Transverse colon (tissue), 4 donors: ENCODE data around the gene CHCHD6. TPM values are rescaled to one million over a fixed set of nuclear protein-coding genes. Genes with fewer than 3 reads are reported as not detected.

ENCODE experiments used
- DNase-seq: peaks from one replicate; pipeline ENCODE4 v3.0.0-alpha.2; 2019
- H3K27ac ChIP-seq, 4 donors: fragments of 200-600 bp; sonication (generic); 2 replicates each; pipeline ENCODE4 v1.5.1; 2016 to 2018; ENCODE audit warnings: inconsistent platforms in 4 of 4
- H3K27me3 ChIP-seq: fragments of 200-600 bp; sonication (generic); 2 replicates; pipeline ENCODE4 v1.5.1; 2017; ENCODE audit warnings: inconsistent platforms
- H3K36me3 ChIP-seq, 4 donors: fragments of 200-600 bp; sonication (generic); 2 replicates each; pipeline ENCODE4 v1.5.1; 2017 to 2019; ENCODE audit warnings: inconsistent platforms in 4 of 4
- H3K4me1 ChIP-seq, 4 donors: fragments of 200-600 bp; sonication (generic); 2 replicates each; pipeline ENCODE4 v1.5.1; 2017 to 2020; ENCODE audit warnings: inconsistent platforms in 4 of 4
- H3K4me3 ChIP-seq, 4 donors: fragments of 200-600 bp; sonication (generic); 1 replicate in 1 of 4; 2 replicates in 3 of 4; pipeline versions ENCODE4 v1.5.1 to v1.6.1; 2017 to 2019; ENCODE audit warnings: inconsistent platforms in 4 of 4
- H3K9me3 ChIP-seq, 2 donors: fragments of 200-600 bp; sonication (generic); 2 replicates each; pipeline ENCODE4 v1.5.1; 2017 to 2019; ENCODE audit warnings: inconsistent platforms in 2 of 2
- CTCF ChIP-seq, 5 experiments: fragments of 200-600 bp in 3 of 5; fragments of 450-650 bp in 2 of 5; sonication (generic) in 3 of 5; IDR thresholded peaks; 1 replicate in 2 of 5; 2 replicates in 3 of 5; pipeline ENCODE4 v1.5.1; 2016 to 2017; ENCODE audit warnings: antibody characterized with exemption in 5 of 5, inconsistent platforms in 3 of 5, mild to moderate bottlenecking in 2 of 5, moderate library complexity in 1 of 5
- EP300 ChIP-seq: sonication (generic); formaldehyde crosslinking; IDR thresholded peaks from one replicate; pipeline ENCODE4 v1.6.1; 2017; ENCODE audit warnings: antibody characterized with exemption, low read depth
- POLR2A ChIP-seq: fragments of 450-650 bp; IDR thresholded peaks from one replicate; pipeline ENCODE4 v1.6.1; 2016; ENCODE audit warnings: antibody characterized with exemption, mild to moderate bottlenecking, moderate library complexity
- POLR2AphosphoS5 ChIP-seq, 3 donors: sonication (generic); formaldehyde crosslinking; IDR thresholded peaks; one replicate each; pipeline ENCODE4 v1.6.1; 2016; ENCODE audit warnings: antibody characterized with exemption in 3 of 3
- WGBS, 2 donors: methylation state at CpG; one replicate each; pipeline ENCODE4 v1.1.5; 2018; ENCODE audit warnings: low coverage in 1 of 2; 5-methylcytosine and 5-hydroxymethylcytosine counted together
- in situ Hi-C, 4 donors: fragments of 200-750 bp; cut with MboI; loops; one replicate each; pipeline versions ENCODE4 v1.15.0 to v1.15.1; 2017; ENCODE audit warnings: low sequenced_read_pairs in 3 of 4, low pct_ligation_motif_present in 1 of 4, low pct_unique_long_range_greater_than_20kb in 1 of 4
- intact Hi-C: fragments of 100-400 bp; cut with DNase I; formaldehyde crosslinking; loops from one replicate; pipeline ENCODE4 v1.15.1; 2023; ENCODE audit warnings: low total_unique reads
- total RNA-seq, 4 donors: library from RNA; depleted of rRNA; stranded (reverse); fragments of >200 nt; gene quantifications; one replicate each; pipeline ENCODE4 v1.1.0, GENCODE V29; 2016

The CHCHD6 gene
- total RNA-seq, 4 donors from 2014 or later: 4.6 to 12.1 (median 5.3) TPM

- Histone ChIP-seq H3K36me3 (no peaks in the 10 kb centered on the region), H3K4me1 (peaks cover 0 to 10% (median 0%) of the 10 kb centered on the region in 4 donors), H3K9me3 (no peaks in the 10 kb centered on the region), H3K27ac (no peak overlapping the region), H3K4me3 (no peak overlapping the region), H3K27me3 (no peaks in the 10 kb centered on the region)
- in situ Hi-C loops (no loop called here), intact Hi-C loops (no loop called here)
- no peak for DNase-seq
- 89 to 100% methylated on average over 2 to 10 of the region's 10 CpGs for WGBS, 2 donors
- TF ChIP-seq POLR2A (no peak), POLR2AphosphoS5 (IDR thresholded peaks at IDR 0.05) (no peak), CTCF (IDR thresholded peaks at IDR 0.05) (no peak), EP300 (no peak)
These were observed 260.9 kb downstream of the CHCHD6 start for GRCh38 chr3:126964950-126965349.

- in situ Hi-C loops: no loop called here
- no peak for DNase-seq
- Histone ChIP-seq H3K36me3 (no peaks in the 10 kb centered on the region), H3K4me3 (no peak overlapping the region), H3K9me3 (no peaks in the 10 kb centered on the region), H3K27me3 (no peaks in the 10 kb centered on the region), H3K27ac (no peak overlapping the region), H3K4me1 (peaks cover 0 to 10% (median 0%) of the 10 kb centered on the region in 4 donors)
- intact Hi-C loops: no loop called here
- no peak for TF ChIP-seq EP300
- no peak for TF ChIP-seq POLR2A
- no peak for TF ChIP-seq POLR2AphosphoS5 (IDR thresholded peaks at IDR 0.05)
- TF ChIP-seq CTCF (IDR thresholded peaks at IDR 0.05): no peak
- 83% methylated on average over 9 of the region's 9 CpGs; no CpG with 5 or more reads in 1 of the 2 donors for WGBS, 2 donors
These were observed 261.6 kb downstream of the CHCHD6 start for GRCh38 chr3:126965526-126966080.

- Histone ChIP-seq H3K4me1 (no peaks in the 10 kb centered on the region), H3K27me3 (no peaks in the 10 kb centered on the region), H3K9me3 (no peaks in the 10 kb centered on the region), H3K4me3 (no peak overlapping the region), H3K27ac (no peak overlapping the region), H3K36me3 (no peaks in the 10 kb centered on the region)
- no peak for DNase-seq
- intact Hi-C loops (no loop called here), in situ Hi-C loops (no loop called here)
- WGBS, 2 donors: 84% methylated on average over 10 of the region's 10 CpGs; no CpG with 5 or more reads in 1 of the 2 donors
- TF ChIP-seq CTCF (IDR thresholded peaks at IDR 0.05) (no peak), POLR2AphosphoS5 (IDR thresholded peaks at IDR 0.05) (no peak)
These were observed 263.3 kb downstream of the CHCHD6 start for GRCh38 chr3:126967386-126967785.

GRCh38 chr3:126968391-126969390 is 264.7 kb downstream of the CHCHD6 start:
- TF ChIP-seq POLR2AphosphoS5 (IDR thresholded peaks at IDR 0.05): no peak
- no peak for TF ChIP-seq POLR2A
- no peak for TF ChIP-seq CTCF (IDR thresholded peaks at IDR 0.05)
- no peak for TF ChIP-seq EP300
- H3K27me3 ChIP-seq: no peaks in the 10 kb centered on the region
- DNase-seq: no peak
- intact Hi-C loops (no loop called here), in situ Hi-C loops (no loop called here)
- H3K36me3 ChIP-seq: no peaks in the 10 kb centered on the region
- 51 to 74% methylated on average over 9 to 20 of the region's 20 CpGs for WGBS, 2 donors
- no peaks in the 10 kb centered on the region for H3K9me3 ChIP-seq
- H3K4me1 ChIP-seq: no peaks in the 10 kb centered on the region
- no peak overlapping the region for H3K27ac ChIP-seq
- no peak overlapping the region for H3K4me3 ChIP-seq
